MM.1S (cell line): Measurements from ENCODE around the gene SIAH1.

Experiments
- CTCF ChIP-seq: fragments of 300-600 bp; sonication (generic); IDR thresholded peaks from 2 replicates; pipeline ENCODE4 v1.5.1; 2016; ENCODE audit warnings: antibody characterized with exemption, low read length, mixed read lengths
- EZH2 ChIP-seq: fragments of 300-600 bp; sonication (generic); optimal IDR thresholded peaks from 2 replicates; pipeline ENCODE3; 2017; ENCODE audit warnings: low read depth, mild to moderate bottlenecking, antibody characterized with exemption, low read length, mixed read lengths
- EZH2phosphoT487 ChIP-seq: fragments of 300-600 bp; sonication (generic); IDR thresholded peaks from 2 replicates; pipeline ENCODE4 v1.6.1; 2018; ENCODE audit warnings: antibody characterized with exemption, low read length

DNA sequence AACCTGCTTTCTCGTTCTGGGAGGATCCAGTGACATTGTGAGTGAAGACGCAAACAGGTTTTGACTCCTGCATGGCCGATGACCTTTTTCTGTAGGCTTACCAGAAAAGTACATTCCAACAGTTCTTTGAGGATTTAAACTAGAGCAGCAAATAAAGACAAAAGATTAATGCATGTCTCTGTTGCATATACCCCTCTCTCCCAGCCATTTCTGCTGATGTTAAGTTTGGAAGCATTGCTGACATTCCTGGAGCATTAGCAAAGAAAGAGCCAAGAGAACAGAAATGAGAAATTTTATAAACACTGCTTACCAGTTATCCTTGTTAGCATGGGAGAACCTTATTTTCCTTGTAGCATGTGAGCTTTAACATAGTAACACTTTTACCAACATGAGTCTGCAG is 49.3 kb downstream of the SIAH1 start:
- TF ChIP-seq CTCF (no peak), EZH2phosphoT487 (no peak), EZH2 (no peak)
